Measurements from ENCODE around the gene GJA3.

Gene GJA3

DNA sequence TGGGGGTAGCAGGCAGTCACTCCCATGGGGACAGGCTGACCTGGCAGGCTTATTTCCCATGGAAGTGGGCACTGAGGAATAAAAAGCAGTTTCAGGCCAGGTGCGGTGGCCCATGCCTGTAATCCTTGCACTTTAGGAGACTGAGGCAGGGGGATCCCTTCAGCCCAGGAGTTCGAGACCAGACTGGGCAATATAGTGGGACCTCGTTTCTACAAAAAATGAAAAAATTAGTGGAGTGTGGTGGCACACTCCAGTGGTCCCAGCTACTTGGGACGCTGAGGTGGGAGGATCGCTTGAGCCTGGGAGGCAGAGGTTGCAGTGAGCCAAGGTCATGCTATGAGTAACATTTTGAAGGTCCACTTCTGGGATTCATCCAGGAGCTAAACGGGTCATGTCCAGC, 25.9 kb upstream of the GJA3 start:
- DNase-seq (ENCODE audit: low read depth, low spot score), result no peak
- no peak overlapping the region for H3K4me3 ChIP-seq (ENCODE audit: low read length)

DNA sequence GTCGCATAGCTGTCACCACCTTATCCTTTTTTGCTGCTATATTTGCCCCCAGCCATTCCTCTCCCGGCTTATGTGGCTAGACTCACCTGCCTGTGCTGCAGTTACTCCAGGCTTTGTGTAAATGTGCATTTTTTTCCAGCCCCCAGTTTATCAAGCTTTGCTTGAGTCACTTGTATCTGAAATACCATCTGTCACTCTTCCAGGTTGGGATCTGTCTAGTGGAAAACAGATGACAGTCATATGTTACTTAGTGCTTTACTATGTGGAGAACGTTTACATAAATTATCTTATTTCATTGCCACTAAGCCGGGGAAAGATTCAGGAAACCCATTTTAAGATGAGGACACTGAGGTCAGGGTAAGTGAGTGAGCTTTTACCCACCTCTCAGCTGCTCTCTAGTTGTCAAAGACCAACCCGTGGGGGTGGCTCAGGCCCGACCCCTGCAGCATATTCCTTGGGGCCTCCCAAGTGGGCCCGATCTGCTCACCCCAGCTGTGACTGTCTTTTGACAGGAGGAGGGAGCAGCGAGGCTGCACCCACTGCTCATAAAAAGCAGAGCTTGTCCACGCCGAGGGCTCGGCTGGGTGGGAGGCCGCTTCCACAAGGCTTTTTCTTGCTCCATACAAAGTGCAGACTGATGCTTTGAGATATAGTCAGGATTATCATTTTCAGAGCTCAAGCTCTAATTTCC, 24.7 kb upstream of the GJA3 start:
- DNase-seq (ENCODE audit: low read depth, low spot score), result no peak
- H3K4me3 ChIP-seq (ENCODE audit: low read length), result no peak overlapping the region

DNA sequence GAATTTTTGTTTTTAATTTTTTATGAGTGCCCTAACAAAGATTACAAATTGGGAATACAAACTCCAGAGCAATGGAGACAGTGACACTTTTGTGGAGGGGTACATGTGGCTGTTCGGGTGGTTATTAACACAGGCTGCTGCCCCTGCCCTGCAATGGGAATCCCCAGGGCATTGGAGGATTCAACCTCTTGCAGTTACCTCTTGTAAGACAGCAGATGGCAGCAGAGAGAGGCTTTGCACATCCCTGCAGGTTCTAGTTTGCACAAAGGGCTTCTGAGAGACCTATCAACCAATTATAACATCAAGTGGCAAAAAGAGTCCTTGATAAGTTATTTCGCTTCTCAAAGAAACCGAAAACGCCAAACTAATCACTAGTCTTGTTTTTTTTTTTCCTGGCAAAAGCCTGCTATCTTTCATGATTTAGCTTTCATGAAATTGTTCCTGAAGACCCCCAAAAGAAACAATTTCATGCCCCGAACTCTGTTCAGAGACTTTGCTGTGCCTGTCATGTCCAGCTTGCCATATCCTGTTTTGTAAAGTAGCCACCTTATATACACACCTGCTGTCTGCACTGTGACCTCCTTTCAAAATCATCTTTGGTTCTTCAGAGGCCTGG, 21.5 kb upstream of the GJA3 start:
- DNase-seq (ENCODE audit: low read depth, low spot score), result peak; percentile 76
- H3K4me3 ChIP-seq (ENCODE audit: low read length), result no peak overlapping the region

- DNase-seq (ENCODE audit: low read depth, low spot score), result no peak
- H3K4me3 ChIP-seq (ENCODE audit: low read length), result no peak overlapping the region
Observed at GRCh38 chr13:20181188-20181587, 20.3 kb upstream of the GJA3 start.

- no peak for DNase-seq (ENCODE audit: low read depth, low spot score)
- H3K4me3 ChIP-seq (ENCODE audit: low read length), result no peak overlapping the region
Observed at GRCh38 chr13:20178156-20178555, 17.3 kb upstream of the GJA3 start.

GRCh38 chr13:20177049-20177831, 16.4 kb upstream of the GJA3 start:
- DNase-seq (ENCODE audit: low read depth, low spot score), result no peak
- no peak overlapping the region for H3K4me3 ChIP-seq (ENCODE audit: low read length)

DNA sequence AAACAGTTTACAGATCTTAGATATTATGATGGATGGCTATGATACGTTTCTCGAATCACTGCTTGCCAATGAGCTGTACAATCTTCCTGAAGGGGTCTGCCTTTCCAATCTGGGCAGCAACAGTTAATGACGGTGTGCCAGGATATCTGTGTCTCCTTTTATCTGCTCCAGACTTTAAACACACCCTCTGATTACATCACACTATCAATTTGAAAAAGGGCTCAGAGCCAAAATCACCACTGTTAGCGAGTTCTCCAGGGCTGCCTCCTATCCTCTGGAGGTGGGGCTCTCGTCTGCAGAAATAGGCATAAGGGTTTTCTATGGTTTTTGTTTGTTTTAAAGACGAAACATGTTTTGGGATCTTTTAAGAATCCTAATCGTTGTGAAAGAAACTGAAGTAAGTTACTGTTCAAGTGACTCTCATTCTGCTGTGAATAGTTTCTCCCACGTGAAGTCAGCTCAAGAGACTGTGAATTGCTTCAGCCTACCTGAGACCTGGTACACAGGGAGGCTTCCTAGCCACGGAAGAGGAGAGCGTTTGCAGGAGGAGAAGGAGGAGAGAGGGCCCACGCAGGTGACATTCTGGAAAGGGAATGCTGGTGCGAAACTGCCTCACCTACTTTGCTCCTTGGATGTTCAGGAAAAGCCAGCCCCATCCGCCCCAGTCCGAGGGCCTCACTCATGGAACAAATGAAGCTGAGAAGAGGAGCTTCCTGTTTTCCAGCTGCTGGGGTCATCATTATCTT, 15.2 kb upstream of the GJA3 start:
- no peak overlapping the region for H3K4me3 ChIP-seq (ENCODE audit: low read length)
- no peak for DNase-seq (ENCODE audit: low read depth, low spot score)

DNA sequence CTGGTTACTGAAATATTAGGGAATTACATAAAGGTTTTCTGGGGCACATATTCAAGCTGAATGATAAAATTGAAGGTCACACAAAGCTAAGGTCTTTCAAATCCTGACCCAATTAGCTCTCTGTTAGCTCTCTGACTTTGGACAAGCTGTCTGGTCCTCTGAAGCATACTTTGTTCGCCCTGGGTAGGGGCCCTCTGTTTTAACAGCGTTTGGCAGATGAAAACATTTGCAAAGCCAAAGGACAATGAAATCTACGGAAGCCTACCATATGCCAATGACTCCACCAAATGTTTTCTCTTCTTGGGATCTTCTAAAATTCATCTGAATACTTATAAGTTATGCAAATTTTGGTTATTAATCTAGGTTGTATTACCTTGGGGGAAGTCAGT, 14.5 kb upstream of the GJA3 start:
- H3K4me3 ChIP-seq (ENCODE audit: low read length), result no peak overlapping the region
- no peak for DNase-seq (ENCODE audit: low read depth, low spot score)

GRCh38 chr13:20174656-20175405, 14.0 kb upstream of the GJA3 start:
- no peak overlapping the region for H3K4me3 ChIP-seq (ENCODE audit: low read length)
- no peak for DNase-seq (ENCODE audit: low read depth, low spot score)

- no peak overlapping the region for H3K4me3 ChIP-seq (ENCODE audit: low read length)
- DNase-seq (ENCODE audit: low read depth, low spot score), result no peak
Observed at GRCh38 chr13:20173116-20173746, 12.4 kb upstream of the GJA3 start.

DNA sequence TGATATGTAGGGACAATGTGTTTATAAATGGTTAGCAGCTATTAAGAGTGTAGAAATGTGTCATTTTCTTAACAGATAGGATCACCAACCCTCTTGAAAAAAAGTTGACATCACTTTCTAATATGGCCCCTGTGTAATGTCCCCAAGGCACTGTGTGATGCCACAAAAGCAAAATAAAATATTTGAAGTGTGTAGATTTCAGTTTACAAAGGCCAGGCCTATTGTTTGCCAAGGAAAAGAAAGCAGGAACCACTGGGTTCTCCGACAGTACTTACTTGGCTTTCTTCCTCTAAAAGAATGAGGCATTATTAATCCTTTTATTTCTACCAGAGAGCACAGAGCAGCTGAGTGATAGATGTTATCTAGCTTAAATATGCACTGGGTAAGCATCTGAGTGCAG, 10.5 kb upstream of the GJA3 start:
- no peak overlapping the region for H3K4me3 ChIP-seq (ENCODE audit: low read length)
- no peak for DNase-seq (ENCODE audit: low read depth, low spot score)

GRCh38 chr13:20170921-20171320, 10.1 kb upstream of the GJA3 start:
- DNase-seq (ENCODE audit: low read depth, low spot score), result no peak

DNA sequence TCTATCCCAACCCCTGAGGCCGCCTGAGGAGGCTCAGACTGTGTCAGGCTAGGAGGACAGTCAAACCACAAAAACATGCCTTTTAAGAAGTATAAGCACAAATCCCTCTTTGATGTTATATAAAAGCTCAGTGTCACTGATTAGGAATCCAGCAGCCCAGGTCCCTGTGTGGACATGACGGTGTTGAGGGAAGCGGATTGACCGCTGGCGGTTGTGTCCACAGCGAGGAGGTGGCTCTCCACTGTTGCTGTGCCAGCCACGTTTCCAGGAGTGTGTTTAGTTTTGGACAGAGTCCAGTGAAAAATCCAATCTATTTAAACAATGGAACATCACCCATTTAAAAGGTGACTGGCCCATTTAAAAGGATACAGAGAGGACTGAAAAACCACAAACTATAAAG, 7.5 kb upstream of the GJA3 start:
- DNase-seq (ENCODE audit: low read depth, low spot score), result no peak
- H3K4me3 ChIP-seq (ENCODE audit: low read length), result no peak overlapping the region

More at GRCh38 chr13:20170921-20171320, 10.1 kb upstream of the GJA3 start:
- H3K4me3 ChIP-seq (ENCODE audit: low read length), result no peak overlapping the region

DNA sequence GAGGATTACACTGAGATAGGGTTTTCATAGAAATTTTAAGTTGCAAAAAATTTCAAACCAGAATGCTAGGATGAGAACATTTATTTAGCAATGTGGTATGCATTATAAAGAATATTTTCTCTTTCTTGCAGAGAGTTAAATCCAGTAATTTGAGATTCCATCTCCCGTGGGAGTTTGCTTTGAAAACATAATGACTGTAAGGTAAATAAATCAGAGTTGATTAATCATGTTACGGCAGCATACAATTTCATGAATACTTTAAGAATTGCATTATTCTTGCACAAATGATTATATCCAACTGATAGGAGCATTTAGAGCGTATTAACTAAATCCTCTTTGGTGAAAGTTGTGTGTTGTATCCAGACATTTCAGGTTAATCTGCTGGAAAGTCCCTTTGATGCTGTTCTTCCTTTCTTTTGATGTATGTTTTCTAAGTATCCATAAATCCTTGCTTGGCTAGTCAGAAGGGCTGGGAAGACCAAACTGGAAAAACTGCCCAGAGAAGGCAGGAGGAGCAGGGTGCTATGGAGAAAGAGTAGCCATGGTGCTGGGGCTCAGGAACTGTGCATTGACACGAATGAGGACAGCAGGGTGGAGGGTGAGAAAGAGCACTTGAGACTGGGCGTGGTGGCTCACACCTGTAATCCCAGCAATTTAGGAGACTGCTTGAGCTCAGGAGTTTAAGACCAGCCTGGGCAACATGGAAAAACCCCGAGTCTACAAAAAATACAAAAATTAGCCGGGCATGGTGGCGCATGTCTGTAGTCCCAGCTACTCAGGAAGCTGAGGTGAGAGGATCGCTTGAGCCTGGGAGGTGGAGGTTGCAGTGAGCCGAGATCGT, 4.8 kb upstream of the GJA3 start:
- DNase-seq (ENCODE audit: low read depth, low spot score), result no peak

GRCh38 chr13:20161951-20162300, 1.1 kb upstream of the GJA3 start:
- DNase-seq (ENCODE audit: low read depth, low spot score), result no peak
- peak overlapping the region; percentile 76; the same call in 1 of the 2 replicates for H3K4me3 ChIP-seq (ENCODE audit: low read length)

More for the DNA sequence above, 4.8 kb upstream of the GJA3 start:
- no peak overlapping the region for H3K4me3 ChIP-seq (ENCODE audit: low read length)

GRCh38 chr13:20161275-20161950, 561 bp upstream of the GJA3 start:
- DNase-seq (ENCODE audit: low read depth, low spot score), result peak; percentile 48

GRCh38 chr13:20159646-20160305, 1.1 kb downstream of the GJA3 start:
- H3K4me3 ChIP-seq (ENCODE audit: low read length), result peak overlapping the region; percentile 76
- peak; percentile 58 for DNase-seq (ENCODE audit: low read depth, low spot score)

More at GRCh38 chr13:20161275-20161950, 561 bp upstream of the GJA3 start:
- H3K4me3 ChIP-seq (ENCODE audit: low read length), result peak overlapping the region; percentile 76

Data from Jurkat, Clone E6-1 (cell line).